ENCODE data around the gene SH2D4B. TPM values are rescaled to one million over a fixed set of nuclear protein-coding genes. Genes with fewer than 3 reads are reported as not detected.

SH2D4B gene
- polyA plus RNA-seq, 1 donor from 2014 or later, result 1.4 TPM

DNA sequence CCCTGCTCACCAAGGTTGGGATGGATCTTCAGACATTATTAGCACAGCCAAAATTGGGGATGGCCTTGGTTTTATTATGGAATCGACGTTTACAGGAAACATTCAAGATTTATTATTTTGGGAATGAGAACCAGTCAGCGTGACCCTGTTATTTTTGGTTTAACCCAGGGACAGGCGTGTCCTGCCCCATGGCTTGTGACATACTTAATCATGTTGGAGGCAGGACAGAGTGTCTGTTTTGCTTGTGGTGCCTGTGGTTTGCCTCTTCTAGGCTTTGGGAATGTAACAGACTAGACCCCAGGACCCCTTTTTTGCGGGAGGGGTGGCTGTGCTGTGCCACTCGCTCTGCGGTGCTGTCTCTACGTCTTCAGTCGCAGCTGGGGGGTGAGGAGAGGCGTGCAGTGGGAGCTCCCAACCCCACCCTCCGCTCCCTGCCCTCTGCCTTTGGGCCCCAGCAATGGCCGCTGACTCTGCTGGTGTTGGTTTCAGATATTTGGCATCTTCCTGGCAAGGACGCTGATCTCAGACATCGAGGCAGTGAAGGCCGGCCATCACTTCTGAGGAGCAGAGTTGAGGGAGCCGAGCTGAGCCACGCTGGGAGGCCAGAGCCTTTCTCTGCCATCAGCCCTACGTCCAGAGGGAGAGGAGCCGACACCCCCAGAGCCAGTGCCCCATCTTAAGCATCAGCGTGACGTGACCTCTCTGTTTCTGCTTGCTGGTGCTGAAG, 20.1 kb upstream of the SH2D4B start:
- H2AFZ ChIP-seq (ENCODE audit: low read depth, low read length), result no peak overlapping the region
- H3K4me3 ChIP-seq (ENCODE audit: low read length), result no peak overlapping the region
- no peaks in the 10 kb centered on the region for H4K20me1 ChIP-seq (ENCODE audit: insufficient read depth)
- H3K9me2 ChIP-seq (ENCODE audit: insufficient read depth, low read length), result no peaks in the 10 kb centered on the region
- TF ChIP-seq POLR2AphosphoS5 (IDR thresholded peaks at IDR 0.05) (no peak), TAF1 (IDR thresholded peaks at IDR 0.05; ENCODE audit: low read depth) (no peak), EZH2 (IDR thresholded peaks at IDR 0.05; ENCODE audit: borderline replicate concordance, insufficient read depth, low read length, poor library complexity, severe bottlenecking) (no peak), SMC3 (conservative IDR thresholded peaks at IDR 0.05; ENCODE audit: poor library complexity) (no peak), MXI1 (conservative IDR thresholded peaks at IDR 0.05; ENCODE audit: poor library complexity, severe bottlenecking) (no peak), EP300 (conservative IDR thresholded peaks at IDR 0.05; ENCODE audit: poor library complexity, severe bottlenecking) (no peak), RAD21 (conservative IDR thresholded peaks at IDR 0.05) (no peak)
- TF ChIP-seq, protein P1, sequence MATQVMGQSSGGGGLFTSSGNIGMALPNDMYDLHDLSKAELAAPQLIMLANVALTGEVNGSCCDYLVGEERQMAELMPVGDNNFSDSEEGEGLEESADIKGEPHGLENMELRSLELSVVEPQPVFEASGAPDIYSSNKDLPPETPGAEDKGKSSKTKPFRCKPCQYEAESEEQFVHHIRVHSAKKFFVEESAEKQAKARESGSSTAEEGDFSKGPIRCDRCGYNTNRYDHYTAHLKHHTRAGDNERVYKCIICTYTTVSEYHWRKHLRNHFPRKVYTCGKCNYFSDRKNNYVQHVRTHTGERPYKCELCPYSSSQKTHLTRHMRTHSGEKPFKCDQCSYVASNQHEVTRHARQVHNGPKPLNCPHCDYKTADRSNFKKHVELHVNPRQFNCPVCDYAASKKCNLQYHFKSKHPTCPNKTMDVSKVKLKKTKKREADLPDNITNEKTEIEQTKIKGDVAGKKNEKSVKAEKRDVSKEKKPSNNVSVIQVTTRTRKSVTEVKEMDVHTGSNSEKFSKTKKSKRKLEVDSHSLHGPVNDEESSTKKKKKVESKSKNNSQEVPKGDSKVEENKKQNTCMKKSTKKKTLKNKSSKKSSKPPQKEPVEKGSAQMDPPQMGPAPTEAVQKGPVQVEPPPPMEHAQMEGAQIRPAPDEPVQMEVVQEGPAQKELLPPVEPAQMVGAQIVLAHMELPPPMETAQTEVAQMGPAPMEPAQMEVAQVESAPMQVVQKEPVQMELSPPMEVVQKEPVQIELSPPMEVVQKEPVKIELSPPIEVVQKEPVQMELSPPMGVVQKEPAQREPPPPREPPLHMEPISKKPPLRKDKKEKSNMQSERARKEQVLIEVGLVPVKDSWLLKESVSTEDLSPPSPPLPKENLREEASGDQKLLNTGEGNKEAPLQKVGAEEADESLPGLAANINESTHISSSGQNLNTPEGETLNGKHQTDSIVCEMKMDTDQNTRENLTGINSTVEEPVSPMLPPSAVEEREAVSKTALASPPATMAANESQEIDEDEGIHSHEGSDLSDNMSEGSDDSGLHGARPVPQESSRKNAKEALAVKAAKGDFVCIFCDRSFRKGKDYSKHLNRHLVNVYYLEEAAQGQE (IDR thresholded peaks at IDR 0.05; ENCODE audit: borderline replicate concordance), result no peak
- TF ChIP-seq, protein P2, sequence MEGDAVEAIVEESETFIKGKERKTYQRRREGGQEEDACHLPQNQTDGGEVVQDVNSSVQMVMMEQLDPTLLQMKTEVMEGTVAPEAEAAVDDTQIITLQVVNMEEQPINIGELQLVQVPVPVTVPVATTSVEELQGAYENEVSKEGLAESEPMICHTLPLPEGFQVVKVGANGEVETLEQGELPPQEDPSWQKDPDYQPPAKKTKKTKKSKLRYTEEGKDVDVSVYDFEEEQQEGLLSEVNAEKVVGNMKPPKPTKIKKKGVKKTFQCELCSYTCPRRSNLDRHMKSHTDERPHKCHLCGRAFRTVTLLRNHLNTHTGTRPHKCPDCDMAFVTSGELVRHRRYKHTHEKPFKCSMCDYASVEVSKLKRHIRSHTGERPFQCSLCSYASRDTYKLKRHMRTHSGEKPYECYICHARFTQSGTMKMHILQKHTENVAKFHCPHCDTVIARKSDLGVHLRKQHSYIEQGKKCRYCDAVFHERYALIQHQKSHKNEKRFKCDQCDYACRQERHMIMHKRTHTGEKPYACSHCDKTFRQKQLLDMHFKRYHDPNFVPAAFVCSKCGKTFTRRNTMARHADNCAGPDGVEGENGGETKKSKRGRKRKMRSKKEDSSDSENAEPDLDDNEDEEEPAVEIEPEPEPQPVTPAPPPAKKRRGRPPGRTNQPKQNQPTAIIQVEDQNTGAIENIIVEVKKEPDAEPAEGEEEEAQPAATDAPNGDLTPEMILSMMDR (IDR thresholded peaks at IDR 0.05; ENCODE audit: poor library complexity, severe bottlenecking), result no peak
- H3K36me3 ChIP-seq (ENCODE audit: insufficient read depth, low read length), result peaks cover 12% of the 10 kb centered on the region
- no peaks in the 10 kb centered on the region for H3K9me3 ChIP-seq (ENCODE audit: low read length)
- no peaks in the 10 kb centered on the region for H3K79me2 ChIP-seq (replicated peaks; ENCODE audit: insufficient read depth, low read length)
- no peak overlapping the region for H3K4me2 ChIP-seq (ENCODE audit: low read length)
- no peak overlapping the region for H3K9ac ChIP-seq (ENCODE audit: low read length)
- H3K27ac ChIP-seq (ENCODE audit: low read length), result no peak overlapping the region
- H3K27me3 ChIP-seq (ENCODE audit: insufficient read depth, low read depth, low read length), result no peaks in the 10 kb centered on the region
- no peaks in the 10 kb centered on the region for H3F3A ChIP-seq (ENCODE audit: insufficient read depth, low read length, poor library complexity, severe bottlenecking)

DNA sequence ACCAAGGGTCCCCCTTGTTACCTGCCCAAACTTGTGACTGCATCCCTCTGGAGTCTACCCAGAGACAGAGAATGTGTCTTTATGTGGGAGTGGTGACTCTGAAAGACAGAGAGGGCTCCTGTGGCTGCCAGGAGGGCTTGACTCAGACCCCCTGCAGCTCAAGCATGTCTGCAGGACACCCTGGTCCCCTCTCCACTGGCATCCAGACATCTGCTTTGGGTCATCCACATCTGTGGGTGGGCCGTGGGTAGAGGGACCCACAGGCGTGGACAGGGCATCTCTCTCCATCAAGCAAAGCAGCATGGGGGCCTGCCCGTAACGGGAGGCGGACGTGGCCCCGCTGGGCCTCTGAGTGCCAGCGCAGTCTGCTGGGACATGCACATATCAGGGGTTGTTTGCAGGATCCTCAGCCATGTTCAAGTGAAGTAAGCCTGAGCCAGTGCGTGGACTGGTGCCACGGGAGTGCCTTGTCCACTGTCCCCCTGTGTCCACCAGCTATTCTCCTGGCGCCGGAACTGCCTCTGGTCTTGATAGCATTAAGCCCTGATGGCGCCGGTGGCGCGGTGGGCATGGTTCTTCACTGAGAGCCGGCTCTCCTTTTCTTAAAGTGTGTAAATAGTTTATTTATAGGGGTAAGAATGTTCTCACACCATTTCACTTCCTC, 19.4 kb upstream of the SH2D4B start:
- TF ChIP-seq RAD21 (conservative IDR thresholded peaks at IDR 0.05) (no peak), EP300 (conservative IDR thresholded peaks at IDR 0.05; ENCODE audit: poor library complexity, severe bottlenecking) (no peak), EZH2 (IDR thresholded peaks at IDR 0.05; ENCODE audit: borderline replicate concordance, insufficient read depth, low read length, poor library complexity, severe bottlenecking) (no peak), MXI1 (conservative IDR thresholded peaks at IDR 0.05; ENCODE audit: poor library complexity, severe bottlenecking) (no peak), SMC3 (conservative IDR thresholded peaks at IDR 0.05; ENCODE audit: poor library complexity) (no peak)
- TF ChIP-seq, protein P2 (IDR thresholded peaks at IDR 0.05; ENCODE audit: poor library complexity, severe bottlenecking), result no peak

More for the DNA sequence above, 19.4 kb upstream of the SH2D4B start:
- Histone ChIP-seq H3K79me2 (replicated peaks; ENCODE audit: insufficient read depth, low read length) (no peaks in the 10 kb centered on the region), H3K36me3 (ENCODE audit: insufficient read depth, low read length) (peaks cover 14% of the 10 kb centered on the region), H3K9me2 (ENCODE audit: insufficient read depth, low read length) (no peaks in the 10 kb centered on the region), H3K27me3 (ENCODE audit: insufficient read depth, low read depth, low read length) (no peaks in the 10 kb centered on the region), H3F3A (ENCODE audit: insufficient read depth, low read length, poor library complexity, severe bottlenecking) (no peaks in the 10 kb centered on the region), H3K4me3 (ENCODE audit: low read length) (no peak overlapping the region), H3K27ac (ENCODE audit: low read length) (no peak overlapping the region), H3K9me3 (ENCODE audit: low read length) (no peaks in the 10 kb centered on the region), H2AFZ (ENCODE audit: low read depth, low read length) (no peak overlapping the region), H3K4me2 (ENCODE audit: low read length) (no peak overlapping the region), H3K9ac (ENCODE audit: low read length) (no peak overlapping the region), H4K20me1 (ENCODE audit: insufficient read depth) (no peaks in the 10 kb centered on the region)
